ENCODE measurements around the gene PACRG. TPM values are rescaled to one million over a fixed set of nuclear protein-coding genes. Genes with fewer than 3 reads are reported as not detected.

The PACRG gene
- total RNA-seq, 1 donor from 2014 or later = 2.4 TPM

GRCh38 chr6:163146036-163146435, 418.3 kb downstream of the PACRG start:
- no peaks in the 10 kb centered on the region for H3K36me3 Mint-ChIP-seq (ENCODE audit: insufficient read depth)
- TF ChIP-seq CTCF (IDR thresholded peaks at IDR 0.05; ENCODE audit: unreplicated experiment) = no peak
- H3K4me1 Mint-ChIP-seq (ENCODE audit: low read depth) = no peaks in the 10 kb centered on the region
- no peaks in the 10 kb centered on the region for H3K9me3 Mint-ChIP-seq (ENCODE audit: low read depth)
- no peak overlapping the region for H3K4me3 Mint-ChIP-seq (ENCODE audit: low read depth)
- no peak overlapping the region for H3K27ac Mint-ChIP-seq
- no peaks in the 10 kb centered on the region for H3K27me3 Mint-ChIP-seq
- no peak for DNase-seq (ENCODE audit: low spot score, unreplicated experiment)

GRCh38 chr6:163147994-163148393, 420.2 kb downstream of the PACRG start:
- Mint-ChIP-seq H3K4me1 (ENCODE audit: low read depth) (peaks cover 4% of the 10 kb centered on the region), H3K9me3 (ENCODE audit: low read depth) (no peaks in the 10 kb centered on the region), H3K36me3 (ENCODE audit: insufficient read depth) (no peaks in the 10 kb centered on the region), H3K27me3 (no peaks in the 10 kb centered on the region), H3K4me3 (ENCODE audit: low read depth) (no peak overlapping the region), H3K27ac (no peak overlapping the region)
- TF ChIP-seq CTCF (IDR thresholded peaks at IDR 0.05; ENCODE audit: unreplicated experiment) = no peak
- DNase-seq (ENCODE audit: low spot score, unreplicated experiment) = no peak

GRCh38 chr6:163148451-163149278, 420.9 kb downstream of the PACRG start:
- no peak for DNase-seq (ENCODE audit: low spot score, unreplicated experiment)
- no peak for TF ChIP-seq CTCF (IDR thresholded peaks at IDR 0.05; ENCODE audit: unreplicated experiment)
- Mint-ChIP-seq H3K27ac (peak overlapping the region; percentile 12), H3K9me3 (ENCODE audit: low read depth) (no peaks in the 10 kb centered on the region), H3K4me1 (ENCODE audit: low read depth) (peaks cover 4% of the 10 kb centered on the region), H3K36me3 (ENCODE audit: insufficient read depth) (no peaks in the 10 kb centered on the region), H3K4me3 (ENCODE audit: low read depth) (no peak overlapping the region), H3K27me3 (no peaks in the 10 kb centered on the region)

- no peak overlapping the region for H3K27ac Mint-ChIP-seq
- H3K4me3 Mint-ChIP-seq (ENCODE audit: low read depth) = no peak overlapping the region
- H3K36me3 Mint-ChIP-seq (ENCODE audit: insufficient read depth) = no peaks in the 10 kb centered on the region
- TF ChIP-seq CTCF (IDR thresholded peaks at IDR 0.05; ENCODE audit: unreplicated experiment) = no peak
- no peak for DNase-seq (ENCODE audit: low spot score, unreplicated experiment)
- H3K4me1 Mint-ChIP-seq (ENCODE audit: low read depth) = peaks cover 4% of the 10 kb centered on the region
- no peaks in the 10 kb centered on the region for H3K9me3 Mint-ChIP-seq (ENCODE audit: low read depth)
- H3K27me3 Mint-ChIP-seq = no peaks in the 10 kb centered on the region
These were observed 421.6 kb downstream of the PACRG start for GRCh38 chr6:163149279-163149848.

- no peak for TF ChIP-seq CTCF (IDR thresholded peaks at IDR 0.05; ENCODE audit: unreplicated experiment)
- H3K27ac Mint-ChIP-seq = peak overlapping the region; percentile 86
- no peaks in the 10 kb centered on the region for H3K27me3 Mint-ChIP-seq
- H3K36me3 Mint-ChIP-seq (ENCODE audit: insufficient read depth) = no peaks in the 10 kb centered on the region
- no peak overlapping the region for H3K4me3 Mint-ChIP-seq (ENCODE audit: low read depth)
- peaks cover 4% of the 10 kb centered on the region for H3K4me1 Mint-ChIP-seq (ENCODE audit: low read depth)
- no peaks in the 10 kb centered on the region for H3K9me3 Mint-ChIP-seq (ENCODE audit: low read depth)
- DNase-seq (ENCODE audit: low spot score, unreplicated experiment) = no peak
These were observed 423.4 kb downstream of the PACRG start for GRCh38 chr6:163151212-163151611.

Data from progenitor cell of endocrine pancreas (in vitro differentiated cells).